SK-N-SH (cell line): Measurements from ENCODE around the gene PCOLCE2. TPM values are rescaled to one million over a fixed set of nuclear protein-coding genes. Genes with fewer than 3 reads are reported as not detected.

Experiments used
- CTCF ChIA-PET: fragments of 300-600, 350-600 bp; formaldehyde crosslinking; extraction: SDS; loops from one replicate; lab custom pipeline; 2021; lab: Yijun Ruan, JAX
- POLR2A ChIA-PET: fragments of 350-600 bp; sonication (Branson Sonifier 250); formaldehyde crosslinking; extraction: SDS; loops from one replicate; lab custom pipeline; 2020; ENCODE audit warnings: antibody characterized with exemption, inconsistent platforms; lab: Yijun Ruan, JAX
- DNase-seq: peaks from one replicate; pipeline ENCODE4 v3.0.0; 2012
- H2AFZ ChIP-seq: fragments of 200-600 bp; sonication (generic); 2 replicates; pipeline ENCODE4 v1.8.1; 2016; ENCODE audit warnings: antibody characterized with exemption, mild to moderate bottlenecking, low read depth
- H3F3A ChIP-seq: fragments of 200-600 bp; sonication (generic); replicated peaks from 2 replicates; pipeline ENCODE3; 2016; ENCODE audit warnings: antibody characterized with exemption, mild to moderate bottlenecking; ENCODE audit not compliant: insufficient read depth
- H3K27ac ChIP-seq, 2 experiments: fragments of 200-500 bp in 1 of 2; fragments of 200-600 bp in 1 of 2; sonication (Bioruptor generic) in 1 of 2; sonication (generic), shearing (Covaris generic) in 1 of 2; 2 replicates each; pipeline versions ENCODE4 v1.5.1 to v1.6.1; 2014 to 2016; ENCODE audit warnings: low read depth in 2 of 2, inconsistent platforms in 1 of 2, low read length in 1 of 2, mild to moderate bottlenecking in 1 of 2, mixed read lengths in 1 of 2
- H3K27me3 ChIP-seq: fragments of 200-600 bp; sonication (generic), shearing (Covaris generic); 2 replicates; pipeline ENCODE4 v1.6.1; 2016; ENCODE audit warnings: mixed run types; ENCODE audit not compliant: insufficient read depth
- H3K36me3 ChIP-seq, 2 experiments: fragments of 200-500 bp in 1 of 2; fragments of 200-600 bp in 1 of 2; sonication (Bioruptor generic) in 1 of 2; sonication (generic) in 1 of 2; replicated peaks in 1 of 2; 2 replicates each; pipeline versions ENCODE3 to v1.5.1; 2014 to 2016; ENCODE audit warnings: low read length in 1 of 2, mild to moderate bottlenecking in 1 of 2; ENCODE audit not compliant: insufficient read depth in 2 of 2, control insufficient read depth in 1 of 2
- H3K4me1 ChIP-seq, 2 experiments: fragments of 200-500 bp in 1 of 2; fragments of 200-600 bp in 1 of 2; sonication (Bioruptor generic) in 1 of 2; sonication (generic), shearing (Covaris generic) in 1 of 2; 2 replicates each; pipeline versions ENCODE4 v1.5.1 to v1.6.1; 2014 to 2016; ENCODE audit warnings: low read depth in 1 of 2, low read length in 1 of 2, mixed run types in 1 of 2; ENCODE audit not compliant: insufficient read depth in 2 of 2, control insufficient read depth in 1 of 2
- H3K4me2 ChIP-seq: fragments of 200-600 bp; sonication (generic), shearing (Covaris generic); 2 replicates; pipeline ENCODE4 v1.6.1; 2017; ENCODE audit warnings: mixed run types
- H3K4me3 ChIP-seq, 2 experiments: fragments of 200-500 bp in 1 of 2; fragments of 200-600 bp in 1 of 2; sonication (Bioruptor generic) in 1 of 2; sonication (generic), shearing (Covaris generic) in 1 of 2; 2 replicates each; pipeline versions ENCODE4 v1.5.1 to v1.8.1; 2014 to 2016; ENCODE audit warnings: low read depth in 2 of 2, inconsistent platforms in 1 of 2, low read length in 1 of 2, mild to moderate bottlenecking in 1 of 2, mixed read lengths in 1 of 2, moderate library complexity in 1 of 2
- H3K79me2 ChIP-seq: fragments of 200-600 bp; sonication (generic); 2 replicates; pipeline ENCODE4 v1.8.1; 2017; ENCODE audit warnings: mild to moderate bottlenecking; ENCODE audit not compliant: insufficient read depth
- H3K9ac ChIP-seq: fragments of 200-600 bp; sonication (generic); 2 replicates; pipeline ENCODE4 v1.6.1; 2017; ENCODE audit warnings: mixed run types
- H3K9me2 ChIP-seq: fragments of 200-600 bp; sonication (generic); 2 replicates; pipeline ENCODE4 v1.6.1; 2017; ENCODE audit warnings: mixed run types
- H3K9me3 ChIP-seq: fragments of 200-600 bp; sonication (generic); 2 replicates; pipeline ENCODE4 v1.6.1; 2017; ENCODE audit warnings: mixed run types, mild to moderate bottlenecking, moderate library complexity
- H4K20me1 ChIP-seq: fragments of 200-600 bp; sonication (generic); 2 replicates; pipeline ENCODE4 v1.6.1; 2017; ENCODE audit warnings: mild to moderate bottlenecking, mixed run types; ENCODE audit not compliant: insufficient read depth
- ELF1 ChIP-seq: IDR thresholded peaks from 2 replicates; pipeline ENCODE4 v1.4.0; 2012
- EZH2phosphoT487 ChIP-seq: fragments of 200-600 bp; sonication (generic); IDR thresholded peaks from 2 replicates; pipeline ENCODE4 v1.6.1; 2017; ENCODE audit warnings: low read depth, mixed run types, mild to moderate bottlenecking, antibody characterized with exemption, moderate library complexity, borderline replicate concordance
- FOXM1 ChIP-seq: IDR thresholded peaks from 2 replicates; pipeline ENCODE4 v1.4.0; 2012; ENCODE audit warnings: low read depth, mild to moderate bottlenecking
- GATA2 ChIP-seq: sonication (generic); formaldehyde crosslinking; IDR thresholded peaks from 2 replicates; pipeline ENCODE4 v1.5.0; 2020; ENCODE audit warnings: mild to moderate bottlenecking, missing genetic modification reagents
- JUND ChIP-seq: IDR thresholded peaks from 2 replicates; pipeline ENCODE4 v1.4.0; 2012
- MAX ChIP-seq: IDR thresholded peaks from 2 replicates; pipeline ENCODE4 v1.4.0; 2012; ENCODE audit warnings: low read depth
- MEF2A ChIP-seq: IDR thresholded peaks from 2 replicates; pipeline ENCODE4 v1.4.0; 2012; ENCODE audit warnings: low read depth, borderline replicate concordance
- MXI1 ChIP-seq: IDR thresholded peaks from 2 replicates; pipeline ENCODE4 v1.6.1; 2012; ENCODE audit warnings: mild to moderate bottlenecking, low read depth, low read length, improper control_type of control experiment
- NFIC ChIP-seq: IDR thresholded peaks from 2 replicates; pipeline ENCODE4 v1.4.0; 2012; ENCODE audit warnings: borderline replicate concordance
- PBX3 ChIP-seq: IDR thresholded peaks from 2 replicates; pipeline ENCODE4; 2012
- RAD21 ChIP-seq: IDR thresholded peaks from 2 replicates; pipeline ENCODE4 v1.6.1; 2012; ENCODE audit warnings: mild to moderate bottlenecking, low read length
- RFX5 ChIP-seq: IDR thresholded peaks from 2 replicates; pipeline ENCODE4 v1.6.1; 2012; ENCODE audit warnings: mild to moderate bottlenecking, improper control_type of control experiment, low read length
- SIN3A ChIP-seq: IDR thresholded peaks from 2 replicates; pipeline ENCODE4 v1.6.1; 2012; ENCODE audit warnings: low read depth, mild to moderate bottlenecking, low read length, moderate library complexity, borderline replicate concordance
- TCF12 ChIP-seq: IDR thresholded peaks from 2 replicates; pipeline ENCODE4 v1.4.0; 2012
- TEAD4 ChIP-seq: IDR thresholded peaks from 2 replicates; pipeline ENCODE4 v1.4.0; 2012; ENCODE audit warnings: mild to moderate bottlenecking, borderline replicate concordance; ENCODE audit not compliant: insufficient read depth
- USF1 ChIP-seq: IDR thresholded peaks from 2 replicates; pipeline ENCODE4 v1.4.0; 2012; ENCODE audit warnings: low read depth, borderline replicate concordance
- YY1 ChIP-seq: IDR thresholded peaks from 2 replicates; pipeline ENCODE4 v1.4.0; 2012; ENCODE audit warnings: low read depth, mild to moderate bottlenecking
- WGBS: methylation state at CpG from one replicate; pipeline ENCODE4 v1.1.6; 2017; ENCODE audit warnings: low lambda C conversion rate; 5-methylcytosine and 5-hydroxymethylcytosine counted together
- polyA plus RNA-seq, 3 experiments: library from polyadenylated mRNA; depleted of rRNA; stranded (reverse); fragments of >200 nt; gene quantifications; 2 replicates each; pipeline ENCODE4 v1.2.3, GENCODE V29; 2012
- TF ChIP-seq, protein P1 (sequence below): fragments of 150-350 bp; IDR thresholded peaks from 2 replicates; pipeline ENCODE4 v1.6.1; 2017; ENCODE audit warnings: antibody characterized with exemption, low read length, low read depth, borderline replicate concordance
- TF ChIP-seq, protein P2 (sequence below): IDR thresholded peaks from 2 replicates; pipeline ENCODE4 v1.6.1; 2012; ENCODE audit warnings: mild to moderate bottlenecking, low read depth, low read length, moderate library complexity

PCOLCE2 gene
- polyA plus RNA-seq, 1 of the 3 experiments (the other 2 are of a cell fraction): 22.2 TPM

- 94% methylated on average over 2 of the region's 2 CpGs for WGBS
- no peak for DNase-seq
- Histone ChIP-seq H3K4me3 (no peak overlapping the region), H3K9me3 (no peaks in the 10 kb centered on the region), H3F3A (peaks cover 12% of the 10 kb centered on the region), H3K4me2 (no peak overlapping the region), H3K9ac (no peak overlapping the region), H3K9me2 (no peaks in the 10 kb centered on the region), H3K27ac (no peak overlapping the region), H2AFZ (no peak overlapping the region), H3K79me2 (no peaks in the 10 kb centered on the region), H3K27me3 (no peaks in the 10 kb centered on the region), H3K36me3 (no peaks in the 10 kb centered on the region), H4K20me1 (no peaks in the 10 kb centered on the region), H3K4me1 (peaks cover 0 to 14% of the 10 kb centered on the region in 2 experiments; a peak in 2 of 4 replicates)
- ChIA-PET POLR2A (no interaction called here), CTCF (interaction anchor here (0.9 kb wide), 1 partner anchor 62 kb away, joined by 4 read pairs; no protein-coding TSS in a partner anchor)
- TF ChIP-seq RFX5 (no peak), MEF2A (no peak), ELF1 (no peak), NFIC (no peak), FOXM1 (no peak), RAD21 (no peak), TEAD4 (no peak), PBX3 (no peak), USF1 (no peak), GATA2 (CRISPR knock-in tag) (no peak), EZH2phosphoT487 (no peak), SIN3A (no peak), JUND (no peak), YY1 (no peak), TCF12 (no peak), MXI1 (no peak), MAX (no peak)
- TF ChIP-seq, protein P1, sequence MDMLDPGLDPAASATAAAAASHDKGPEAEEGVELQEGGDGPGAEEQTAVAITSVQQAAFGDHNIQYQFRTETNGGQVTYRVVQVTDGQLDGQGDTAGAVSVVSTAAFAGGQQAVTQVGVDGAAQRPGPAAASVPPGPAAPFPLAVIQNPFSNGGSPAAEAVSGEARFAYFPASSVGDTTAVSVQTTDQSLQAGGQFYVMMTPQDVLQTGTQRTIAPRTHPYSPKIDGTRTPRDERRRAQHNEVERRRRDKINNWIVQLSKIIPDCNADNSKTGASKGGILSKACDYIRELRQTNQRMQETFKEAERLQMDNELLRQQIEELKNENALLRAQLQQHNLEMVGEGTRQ: no peak
- TF ChIP-seq, protein P2, sequence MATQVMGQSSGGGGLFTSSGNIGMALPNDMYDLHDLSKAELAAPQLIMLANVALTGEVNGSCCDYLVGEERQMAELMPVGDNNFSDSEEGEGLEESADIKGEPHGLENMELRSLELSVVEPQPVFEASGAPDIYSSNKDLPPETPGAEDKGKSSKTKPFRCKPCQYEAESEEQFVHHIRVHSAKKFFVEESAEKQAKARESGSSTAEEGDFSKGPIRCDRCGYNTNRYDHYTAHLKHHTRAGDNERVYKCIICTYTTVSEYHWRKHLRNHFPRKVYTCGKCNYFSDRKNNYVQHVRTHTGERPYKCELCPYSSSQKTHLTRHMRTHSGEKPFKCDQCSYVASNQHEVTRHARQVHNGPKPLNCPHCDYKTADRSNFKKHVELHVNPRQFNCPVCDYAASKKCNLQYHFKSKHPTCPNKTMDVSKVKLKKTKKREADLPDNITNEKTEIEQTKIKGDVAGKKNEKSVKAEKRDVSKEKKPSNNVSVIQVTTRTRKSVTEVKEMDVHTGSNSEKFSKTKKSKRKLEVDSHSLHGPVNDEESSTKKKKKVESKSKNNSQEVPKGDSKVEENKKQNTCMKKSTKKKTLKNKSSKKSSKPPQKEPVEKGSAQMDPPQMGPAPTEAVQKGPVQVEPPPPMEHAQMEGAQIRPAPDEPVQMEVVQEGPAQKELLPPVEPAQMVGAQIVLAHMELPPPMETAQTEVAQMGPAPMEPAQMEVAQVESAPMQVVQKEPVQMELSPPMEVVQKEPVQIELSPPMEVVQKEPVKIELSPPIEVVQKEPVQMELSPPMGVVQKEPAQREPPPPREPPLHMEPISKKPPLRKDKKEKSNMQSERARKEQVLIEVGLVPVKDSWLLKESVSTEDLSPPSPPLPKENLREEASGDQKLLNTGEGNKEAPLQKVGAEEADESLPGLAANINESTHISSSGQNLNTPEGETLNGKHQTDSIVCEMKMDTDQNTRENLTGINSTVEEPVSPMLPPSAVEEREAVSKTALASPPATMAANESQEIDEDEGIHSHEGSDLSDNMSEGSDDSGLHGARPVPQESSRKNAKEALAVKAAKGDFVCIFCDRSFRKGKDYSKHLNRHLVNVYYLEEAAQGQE: no peak
These were observed 1.7 kb upstream of the PCOLCE2 start for GRCh38 chr3:142890592-142890991.
